Keratinocyte (primary cell): ENCODE measurements around the gene KLHL15. TPM values are rescaled to one million over a fixed set of nuclear protein-coding genes. Genes with fewer than 3 reads are reported as not detected.

Experiments
- DNase-seq: peaks from one replicate; pipeline ENCODE4 v3.0.0-alpha.2; 2011; ENCODE audit warnings: low read depth, missing footprints, low spot score
- FAIRE-seq: peaks from 2 replicates; lab custom pipeline; 2011; peaks lifted over from hg19 to GRCh38; lab: Jason Lieb, UNC
- H2AFZ ChIP-seq: 2 replicates; pipeline ENCODE4 v1.6.0; 2012; ENCODE audit warnings: low read length, control low read depth, inconsistent platforms; ENCODE audit not compliant: control insufficient read depth
- H3K27ac ChIP-seq: 2 replicates; pipeline ENCODE4 v1.5.1; 2011; ENCODE audit warnings: low read length; ENCODE audit not compliant: control insufficient read depth, insufficient read depth
- H3K27me3 ChIP-seq: 3 replicates; pipeline ENCODE4 v1.6.0; 2011; ENCODE audit warnings: low read length; ENCODE audit not compliant: control insufficient read depth, insufficient read depth; ENCODE audit errors: extremely low read depth
- H3K36me3 ChIP-seq, 2 experiments: 2 replicates in 1 of 2; 3 replicates in 1 of 2; pipeline ENCODE4 v1.5.1; 2011; ENCODE audit warnings: low read length in 2 of 2, mild to moderate bottlenecking in 1 of 2; ENCODE audit not compliant: control insufficient read depth in 2 of 2, insufficient read depth in 2 of 2; ENCODE audit errors: extremely low read depth in 1 of 2
- H3K4me1 ChIP-seq: 3 replicates; pipeline ENCODE4 v1.5.1; 2011; ENCODE audit warnings: low read length; ENCODE audit not compliant: control insufficient read depth, insufficient read depth; ENCODE audit errors: extremely low read depth
- H3K4me2 ChIP-seq: 3 replicates; pipeline ENCODE4 v1.6.0; 2011; ENCODE audit warnings: low read depth, low read length; ENCODE audit not compliant: control insufficient read depth, insufficient read depth; ENCODE audit errors: extremely low read depth
- H3K4me3 ChIP-seq, 3 experiments: fragments of 200-600 bp in 1 of 3; sonication (generic) in 1 of 3; 2 replicates in 2 of 3; 3 replicates in 1 of 3; pipeline ENCODE4 v1.5.1; 2011 to 2016; ENCODE audit warnings: low read length in 3 of 3, mild to moderate bottlenecking in 3 of 3, control low read depth in 2 of 3, inconsistent platforms in 1 of 3, low read depth in 1 of 3, mixed read lengths in 1 of 3, mixed run types in 1 of 3, moderate library complexity in 1 of 3; ENCODE audit not compliant: control insufficient read depth in 2 of 3, insufficient read depth in 2 of 3; ENCODE audit errors: extremely low read depth in 1 of 3
- H3K79me2 ChIP-seq: 2 replicates; pipeline ENCODE4 v1.6.0; 2012; ENCODE audit warnings: low read length; ENCODE audit not compliant: control insufficient read depth, insufficient read depth
- H3K9ac ChIP-seq: 3 replicates; pipeline ENCODE4 v1.6.0; 2011; ENCODE audit warnings: low read length; ENCODE audit not compliant: control insufficient read depth, insufficient read depth; ENCODE audit errors: extremely low read depth
- H3K9me1 ChIP-seq: 3 replicates; pipeline ENCODE4 v1.6.0; 2011; ENCODE audit warnings: low read length; ENCODE audit not compliant: control insufficient read depth, insufficient read depth; ENCODE audit errors: extremely low read depth
- H3K9me3 ChIP-seq: 2 replicates; pipeline ENCODE4 v1.5.1; 2012; ENCODE audit warnings: low read depth, low read length; ENCODE audit not compliant: control insufficient read depth
- H4K20me1 ChIP-seq: 3 replicates; pipeline ENCODE4 v1.6.0; 2011; ENCODE audit warnings: low read length; ENCODE audit not compliant: control insufficient read depth, insufficient read depth; ENCODE audit errors: extremely low read depth
- CTCF ChIP-seq, 3 experiments: IDR thresholded peaks in 1 of 3; conservative IDR thresholded peaks in 1 of 3; optimal IDR thresholded peaks in 1 of 3; 2 replicates in 2 of 3; 3 replicates in 1 of 3; pipeline versions ENCODE3 to v1.5.1; 2011; ENCODE audit warnings: low read length in 3 of 3, mild to moderate bottlenecking in 3 of 3, moderate library complexity in 2 of 3, control low read depth in 1 of 3, inconsistent platforms in 1 of 3; ENCODE audit not compliant: insufficient read depth in 2 of 3; ENCODE audit errors: extremely low read depth in 1 of 3
- EZH2 ChIP-seq: IDR thresholded peaks from one replicate; pipeline ENCODE4 v1.6.1; 2012; ENCODE audit warnings: inconsistent platforms, mild to moderate bottlenecking, low read length, moderate library complexity
- dilution Hi-C: fragments of 300-500 bp; cut with MboI; formaldehyde crosslinking; loops from one replicate; pipeline ENCODE4 v1.7.0; 2020; ENCODE audit warnings: low sequenced_read_pairs; ENCODE audit not compliant: extremely low pct_ligation_motif_present
- polyA plus RNA-seq, 5 experiments: library from polyadenylated mRNA; depleted of rRNA in 3 of 5; stranded (reverse) in 3 of 5; stranded (forward) in 1 of 5; unstranded in 1 of 5; fragments of >200 nt; gene quantifications; 1 replicate in 1 of 5; 2 replicates in 3 of 5; 3 replicates in 1 of 5; pipeline versions ENCODE4 v1.2.1 to v1.2.3, GENCODE V29; 2011 to 2012; ENCODE audit warnings: missing spikeins in 2 of 5, low read depth in 1 of 5, low replicate concordance in 1 of 5

KLHL15 gene
- polyA plus RNA-seq, 1 donor (not counting 4 experiments of a cell fraction or from before 2014, with no cell fraction given): 3.4 TPM

GRCh38 chrX:24017674-24018073, 9.3 kb downstream of the KLHL15 start:
- Histone ChIP-seq H3K9me1 (no peaks in the 10 kb centered on the region), H4K20me1 (no peaks in the 10 kb centered on the region), H3K27ac (no peak overlapping the region), H2AFZ (no peak overlapping the region), H3K9me3 (no peaks in the 10 kb centered on the region), H3K4me3 (no peak overlapping the region), H3K4me1 (no peaks in the 10 kb centered on the region), H3K36me3 (no peaks in the 10 kb centered on the region), H3K4me2 (no peak overlapping the region), H3K9ac (no peak overlapping the region), H3K79me2 (peaks cover 3% of the 10 kb centered on the region), H3K27me3 (no peaks in the 10 kb centered on the region)
- DNase-seq (no peak), FAIRE-seq (no peak)
- dilution Hi-C loops: no loop called here
- TF ChIP-seq CTCF (optimal IDR thresholded peaks at IDR 0.05 in 1 of 3, IDR thresholded peaks at IDR 0.05 in 1 of 3, conservative IDR thresholded peaks at IDR 0.05 in 1 of 3; ENCODE audit: extremely low read depth in 1 of 3, insufficient read depth in 2 of 3, low read length in 3 of 3) (no peak), EZH2 (no peak)

- H3K4me1 ChIP-seq: no peaks in the 10 kb centered on the region
- H3K27me3 ChIP-seq: no peaks in the 10 kb centered on the region
- no peak for FAIRE-seq
- dilution Hi-C loops: no loop called here
- no peaks in the 10 kb centered on the region for H3K79me2 ChIP-seq
- H3K9me3 ChIP-seq: no peaks in the 10 kb centered on the region
- H2AFZ ChIP-seq: no peak overlapping the region
- DNase-seq: no peak
- H3K4me2 ChIP-seq: no peak overlapping the region
- H3K9me1 ChIP-seq: no peaks in the 10 kb centered on the region
- no peaks in the 10 kb centered on the region for H3K36me3 ChIP-seq
- H4K20me1 ChIP-seq: no peaks in the 10 kb centered on the region
- no peak overlapping the region for H3K4me3 ChIP-seq
- H3K9ac ChIP-seq: no peak overlapping the region
- TF ChIP-seq EZH2 (no peak), CTCF (optimal IDR thresholded peaks at IDR 0.05 in 1 of 3, IDR thresholded peaks at IDR 0.05 in 1 of 3, conservative IDR thresholded peaks at IDR 0.05 in 1 of 3; ENCODE audit: extremely low read depth in 1 of 3, insufficient read depth in 2 of 3, low read length in 3 of 3) (no peak)
- H3K27ac ChIP-seq: no peak overlapping the region
Measured at GRCh38 chrX:24014388-24015018, 12.5 kb downstream of the KLHL15 start.
